Caco-2 (cell line): Measurements from ENCODE around the gene CREB3L2. TPM values are rescaled to one million over a fixed set of nuclear protein-coding genes. Genes with fewer than 3 reads are reported as not detected.
"Not testable (repeated sequence)": the region's sequence is repeated elsewhere in the genome, so short reads cannot be mapped to it uniquely, and the experiment has no call there.

Experiments
- BruUV-seq: library from RNA; stranded (reverse); fragments of 400-500 nt; replicated peaks from 2 replicates; lab custom pipeline; 2021; lab: Mats Ljungman, UMichigan
- CTCF ChIA-PET: fragments of 300-600 bp; sonication (Branson Sonifier 250); formaldehyde crosslinking; loops from one replicate; lab custom pipeline; 2022; ENCODE audit warnings: antibody characterized with exemption; lab: Charles Lee
- POLR2A ChIA-PET: fragments of 300-600 bp; sonication (Branson Sonifier 250); formaldehyde crosslinking; loops from one replicate; lab custom pipeline; 2022; ENCODE audit warnings: antibody characterized with exemption; lab: Charles Lee
- DNase-seq, 2 experiments: peaks; one replicate each; pipeline versions ENCODE4 v3.0.0 to v3.0.0-alpha.2; 2020 to 2022
- H3K27me3 ChIP-seq: replicated peaks from 2 replicates; pipeline ENCODE4 v1.6.0; 2011; ENCODE audit warnings: low read length; ENCODE audit not compliant: control insufficient read depth, insufficient read depth
- H3K36me3 ChIP-seq: 2 replicates; pipeline ENCODE4 v1.5.1; 2011; ENCODE audit warnings: low read length; ENCODE audit not compliant: control insufficient read depth, insufficient read depth
- H3K4me1 ChIP-seq: fragments of 250-450 bp; sonication (Bioruptor Pico); 2 replicates; pipeline ENCODE4 v1.5.1; 2020; ENCODE audit warnings: mild to moderate bottlenecking
- H3K4me3 ChIP-seq: 2 replicates; pipeline ENCODE4 v1.5.1; 2011; ENCODE audit warnings: low read depth, mild to moderate bottlenecking, control low read depth, low read length
- H3K9me3 ChIP-seq: fragments of 250-450 bp; sonication (Bioruptor Pico); 2 replicates; pipeline ENCODE4 v1.5.1; 2020; ENCODE audit warnings: mild to moderate bottlenecking, moderate library complexity
- H3K27ac Mint-ChIP-seq: one replicate; pipeline ENCODE4 v1.8.0; 2022; ENCODE audit warnings: mixed read lengths; ENCODE audit not compliant: unreplicated experiment
- H3K27me3 Mint-ChIP-seq: one replicate; pipeline ENCODE4 v1.8.0; 2022; ENCODE audit warnings: mixed read lengths; ENCODE audit not compliant: insufficient read depth, unreplicated experiment
- H3K36me3 Mint-ChIP-seq: one replicate; pipeline ENCODE4 v1.8.0; 2022; ENCODE audit warnings: mild to moderate bottlenecking, mixed read lengths; ENCODE audit not compliant: insufficient read depth, unreplicated experiment
- H3K4me1 Mint-ChIP-seq: one replicate; pipeline ENCODE4 v1.8.0; 2022; ENCODE audit warnings: low read depth, mixed read lengths; ENCODE audit not compliant: unreplicated experiment
- H3K4me3 Mint-ChIP-seq: one replicate; pipeline ENCODE4 v1.8.0; 2022; ENCODE audit warnings: mild to moderate bottlenecking, moderate library complexity, mixed read lengths; ENCODE audit not compliant: unreplicated experiment
- H3K9me3 Mint-ChIP-seq: one replicate; pipeline ENCODE4 v1.8.0; 2022; ENCODE audit warnings: mixed read lengths; ENCODE audit not compliant: unreplicated experiment
- intact Hi-C: fragments of 100-400 bp; cut with micrococcal nuclease; formaldehyde crosslinking; loops from one replicate; pipeline ENCODE4 v1.10.0; 2022; ENCODE audit not compliant: unreplicated experiment
- total RNA-seq: library from RNA; stranded (reverse); gene quantifications from 2 replicates; pipeline ENCODE4 v1.2.3, GENCODE V29; 2022
- TF ChIP-seq, protein P1 (sequence below), 2 experiments: fragments of 200-600 bp in 1 of 2; IDR thresholded peaks; 1 replicate in 1 of 2; 2 replicates in 1 of 2; pipeline versions ENCODE4 v1.5.1 to v1.8.0; 2011 to 2022; ENCODE audit warnings: antibody characterized with exemption in 1 of 2, control low read depth in 1 of 2, inconsistent platforms in 1 of 2, low read depth in 1 of 2, low read length in 1 of 2, mild to moderate bottlenecking in 1 of 2, moderate library complexity in 1 of 2; ENCODE audit not compliant: insufficient read depth in 1 of 2, severe bottlenecking in 1 of 2, unreplicated experiment in 1 of 2

The CREB3L2 gene
- total RNA-seq, 1 experiment from 2014 or later: 123 TPM

DNA sequence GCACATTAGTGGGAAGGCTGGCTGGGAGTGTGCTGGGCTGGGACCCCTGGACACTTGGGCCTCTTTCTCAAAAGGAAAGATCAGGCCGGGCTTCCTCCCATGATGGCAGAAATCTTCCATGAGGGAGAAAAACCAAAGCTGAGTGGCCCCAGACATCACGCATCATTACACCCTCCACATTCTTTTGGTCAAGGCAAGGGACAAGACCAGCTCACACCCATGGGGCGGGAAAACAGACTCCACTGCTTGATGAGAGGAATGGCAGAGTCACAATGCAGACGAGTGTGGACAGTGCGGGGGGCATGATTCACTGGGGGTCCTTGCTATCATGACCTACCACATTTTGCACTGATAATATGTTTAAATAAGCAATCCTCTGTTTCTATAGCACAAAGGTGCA, 73.3 kb downstream of the CREB3L2 start:
- TF ChIP-seq, protein P1, sequence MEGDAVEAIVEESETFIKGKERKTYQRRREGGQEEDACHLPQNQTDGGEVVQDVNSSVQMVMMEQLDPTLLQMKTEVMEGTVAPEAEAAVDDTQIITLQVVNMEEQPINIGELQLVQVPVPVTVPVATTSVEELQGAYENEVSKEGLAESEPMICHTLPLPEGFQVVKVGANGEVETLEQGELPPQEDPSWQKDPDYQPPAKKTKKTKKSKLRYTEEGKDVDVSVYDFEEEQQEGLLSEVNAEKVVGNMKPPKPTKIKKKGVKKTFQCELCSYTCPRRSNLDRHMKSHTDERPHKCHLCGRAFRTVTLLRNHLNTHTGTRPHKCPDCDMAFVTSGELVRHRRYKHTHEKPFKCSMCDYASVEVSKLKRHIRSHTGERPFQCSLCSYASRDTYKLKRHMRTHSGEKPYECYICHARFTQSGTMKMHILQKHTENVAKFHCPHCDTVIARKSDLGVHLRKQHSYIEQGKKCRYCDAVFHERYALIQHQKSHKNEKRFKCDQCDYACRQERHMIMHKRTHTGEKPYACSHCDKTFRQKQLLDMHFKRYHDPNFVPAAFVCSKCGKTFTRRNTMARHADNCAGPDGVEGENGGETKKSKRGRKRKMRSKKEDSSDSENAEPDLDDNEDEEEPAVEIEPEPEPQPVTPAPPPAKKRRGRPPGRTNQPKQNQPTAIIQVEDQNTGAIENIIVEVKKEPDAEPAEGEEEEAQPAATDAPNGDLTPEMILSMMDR (IDR thresholded peaks at IDR 0.05; ENCODE audit: insufficient read depth in 1 of 2, low read depth in 1 of 2, low read length in 1 of 2, severe bottlenecking in 1 of 2, unreplicated experiment in 1 of 2): no peak
- no peak overlapping the region for H3K4me3 Mint-ChIP-seq
- H3K4me1 Mint-ChIP-seq: peaks cover 26% of the 10 kb centered on the region
- ChIA-PET POLR2A (no interaction called here), CTCF (no interaction called here)
- intact Hi-C loops: no loop called here
- H3K36me3 Mint-ChIP-seq: peaks cover 60% of the 10 kb centered on the region
- H3K9me3 ChIP-seq: no peaks in the 10 kb centered on the region
- DNase-seq: no peak
- H3K27ac Mint-ChIP-seq: no peak overlapping the region
- peaks cover 10% of the 10 kb centered on the region for H3K9me3 Mint-ChIP-seq
- H3K4me1 ChIP-seq: peaks cover 26% of the 10 kb centered on the region
- no TSS peak for BruUV-seq
- H3K36me3 ChIP-seq: peaks cover 2% of the 10 kb centered on the region; the same call in 1 of the 2 replicates
- no peak overlapping the region for H3K4me3 ChIP-seq
- H3K27me3 Mint-ChIP-seq: no peaks in the 10 kb centered on the region
- H3K27me3 ChIP-seq: no peaks in the 10 kb centered on the region

DNA sequence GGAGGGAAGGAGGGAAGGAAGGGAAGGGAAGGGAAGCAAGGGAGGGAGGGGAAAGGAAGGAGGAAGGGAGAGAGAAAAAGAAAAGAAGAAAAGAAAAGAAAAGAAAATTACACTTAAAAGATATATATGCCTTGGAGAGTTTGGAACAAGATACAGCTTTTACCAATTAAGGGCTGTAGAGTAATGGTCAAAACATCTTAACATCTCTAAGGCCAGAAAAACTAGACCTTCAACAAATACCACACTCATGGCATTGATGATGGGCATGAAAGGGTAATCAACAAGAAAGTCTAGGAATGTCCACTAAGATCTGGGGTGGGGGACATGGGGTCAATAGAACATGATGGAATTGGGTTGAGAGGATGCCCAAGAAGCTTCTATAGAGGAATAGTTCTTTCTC, 74.5 kb downstream of the CREB3L2 start:
- POLR2A ChIA-PET: no interaction called here
- H3K27ac Mint-ChIP-seq: no peak overlapping the region

DNA sequence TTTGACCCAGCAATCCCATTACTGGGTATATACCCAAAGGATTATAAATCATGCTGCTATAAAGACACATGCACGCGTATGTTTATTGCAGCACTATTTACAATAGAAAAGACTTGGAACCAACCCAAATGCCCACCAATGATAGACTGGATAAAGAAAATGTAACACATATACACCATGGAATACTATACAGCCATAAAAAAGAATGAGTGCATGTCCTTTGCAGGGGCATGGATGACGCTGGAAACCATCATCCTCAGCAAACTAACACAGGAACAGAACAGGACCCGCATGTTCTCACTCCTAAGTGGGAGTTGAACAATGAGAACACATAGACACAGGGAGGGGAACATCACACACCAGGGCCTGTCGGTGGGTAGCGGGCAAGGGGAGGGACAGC, 75.7 kb downstream of the CREB3L2 start:
- H3K9me3 ChIP-seq, H3K4me3 ChIP-seq, CTCF ChIA-PET, H3K27me3 ChIP-seq, POLR2A ChIA-PET, H3K27me3 Mint-ChIP-seq, BruUV-seq, H3K27ac Mint-ChIP-seq, H3K36me3 ChIP-seq, H3K4me1 ChIP-seq, DNase-seq, H3K4me3 Mint-ChIP-seq, intact Hi-C loops, H3K9me3 Mint-ChIP-seq: not testable (repeated sequence)
- peaks cover 58% of the 10 kb centered on the region for H3K36me3 Mint-ChIP-seq
- peaks cover 13% of the 10 kb centered on the region for H3K4me1 Mint-ChIP-seq

More for the DNA sequence above, 74.5 kb downstream of the CREB3L2 start:
- peaks cover 52% of the 10 kb centered on the region for H3K36me3 Mint-ChIP-seq
- H3K4me3 Mint-ChIP-seq: no peak overlapping the region
- no peaks in the 10 kb centered on the region for H3K9me3 ChIP-seq
- peaks cover 22% of the 10 kb centered on the region for H3K4me1 Mint-ChIP-seq
- intact Hi-C loops: no loop called here
- DNase-seq: no peak
- no peak overlapping the region for H3K4me3 ChIP-seq
- no peaks in the 10 kb centered on the region for H3K27me3 Mint-ChIP-seq
- CTCF ChIA-PET: no interaction called here
- H3K27me3 ChIP-seq: no peaks in the 10 kb centered on the region
- H3K4me1 ChIP-seq: peaks cover 13% of the 10 kb centered on the region
- H3K36me3 ChIP-seq: peaks cover 2% of the 10 kb centered on the region; the same call in 1 of the 2 replicates
- TF ChIP-seq, protein P1 (IDR thresholded peaks at IDR 0.05; ENCODE audit: insufficient read depth in 1 of 2, low read depth in 1 of 2, low read length in 1 of 2, severe bottlenecking in 1 of 2, unreplicated experiment in 1 of 2): no peak
- no TSS peak for BruUV-seq
- peaks cover 10% of the 10 kb centered on the region for H3K9me3 Mint-ChIP-seq

DNA sequence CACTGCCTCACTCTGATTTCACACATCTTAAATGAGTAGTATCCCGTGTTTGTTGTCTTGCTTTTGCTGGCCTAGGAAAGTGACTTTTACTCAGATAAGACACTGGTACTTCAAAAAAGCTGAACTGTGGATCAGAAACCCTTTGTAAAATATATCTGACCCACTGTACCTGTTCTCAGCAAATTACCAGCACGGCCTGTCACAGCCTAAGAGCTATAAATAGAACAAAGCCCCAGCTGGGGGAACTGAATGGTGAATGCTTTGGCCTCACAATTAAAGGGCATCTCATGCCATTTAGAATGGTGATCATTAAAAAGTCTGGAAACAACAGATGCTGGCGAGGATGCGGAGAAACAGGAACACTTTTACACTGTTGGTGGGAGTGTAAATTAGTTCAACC, 76.1 kb downstream of the CREB3L2 start:
- no peaks in the 10 kb centered on the region for H3K4me1 ChIP-seq
- H3K27me3 ChIP-seq: no peaks in the 10 kb centered on the region
- no peak overlapping the region for H3K27ac Mint-ChIP-seq
- H3K36me3 Mint-ChIP-seq: peaks cover 60% of the 10 kb centered on the region
- BruUV-seq: TSS peak; percentile 16
- ChIA-PET CTCF (no interaction called here), POLR2A (no interaction called here)
- TF ChIP-seq, protein P1 (IDR thresholded peaks at IDR 0.05; ENCODE audit: insufficient read depth in 1 of 2, low read depth in 1 of 2, low read length in 1 of 2, severe bottlenecking in 1 of 2, unreplicated experiment in 1 of 2): no peak
- H3K36me3 ChIP-seq: peaks cover 2% of the 10 kb centered on the region
- H3K4me3 Mint-ChIP-seq: no peak overlapping the region
- no peaks in the 10 kb centered on the region for H3K27me3 Mint-ChIP-seq
- no peaks in the 10 kb centered on the region for H3K9me3 ChIP-seq
- H3K4me1 Mint-ChIP-seq: peaks cover 13% of the 10 kb centered on the region
- no peaks in the 10 kb centered on the region for H3K9me3 Mint-ChIP-seq
- no peak for DNase-seq
- intact Hi-C loops: no loop called here
- no peak overlapping the region for H3K4me3 ChIP-seq
